Measurements from ENCODE around the gene SETBP1. TPM values are rescaled to one million over a fixed set of nuclear protein-coding genes. Genes with fewer than 3 reads are reported as not detected.

The SETBP1 gene
- total RNA-seq, 1 donor from 2014 or later = 131 TPM

DNA sequence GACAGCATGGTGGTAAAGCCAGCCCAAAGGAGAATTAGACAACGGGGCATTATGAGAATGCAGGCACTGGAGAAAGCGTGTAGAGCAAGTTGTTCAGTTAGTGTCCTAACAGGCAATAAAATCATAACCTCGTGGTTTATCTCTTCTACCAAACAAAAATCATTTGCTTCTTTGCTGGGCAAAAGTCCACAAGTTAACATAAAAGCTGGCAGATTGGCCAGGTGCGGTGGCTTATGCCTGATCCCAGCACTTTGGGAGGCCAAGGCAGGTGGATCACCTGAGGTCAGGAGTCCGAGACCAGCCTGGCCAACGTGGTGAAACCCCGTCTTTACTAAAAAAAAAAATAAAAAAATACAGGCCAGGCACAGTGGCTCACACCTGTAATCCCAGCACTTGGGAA is 364.1 kb downstream of the SETBP1 start:
- H3K36me3 Mint-ChIP-seq (ENCODE audit: low read depth, unreplicated experiment) = peaks cover 35% of the 10 kb centered on the region
- no peak overlapping the region for H3K27ac Mint-ChIP-seq (ENCODE audit: unreplicated experiment)
- TF ChIP-seq, protein P1, sequence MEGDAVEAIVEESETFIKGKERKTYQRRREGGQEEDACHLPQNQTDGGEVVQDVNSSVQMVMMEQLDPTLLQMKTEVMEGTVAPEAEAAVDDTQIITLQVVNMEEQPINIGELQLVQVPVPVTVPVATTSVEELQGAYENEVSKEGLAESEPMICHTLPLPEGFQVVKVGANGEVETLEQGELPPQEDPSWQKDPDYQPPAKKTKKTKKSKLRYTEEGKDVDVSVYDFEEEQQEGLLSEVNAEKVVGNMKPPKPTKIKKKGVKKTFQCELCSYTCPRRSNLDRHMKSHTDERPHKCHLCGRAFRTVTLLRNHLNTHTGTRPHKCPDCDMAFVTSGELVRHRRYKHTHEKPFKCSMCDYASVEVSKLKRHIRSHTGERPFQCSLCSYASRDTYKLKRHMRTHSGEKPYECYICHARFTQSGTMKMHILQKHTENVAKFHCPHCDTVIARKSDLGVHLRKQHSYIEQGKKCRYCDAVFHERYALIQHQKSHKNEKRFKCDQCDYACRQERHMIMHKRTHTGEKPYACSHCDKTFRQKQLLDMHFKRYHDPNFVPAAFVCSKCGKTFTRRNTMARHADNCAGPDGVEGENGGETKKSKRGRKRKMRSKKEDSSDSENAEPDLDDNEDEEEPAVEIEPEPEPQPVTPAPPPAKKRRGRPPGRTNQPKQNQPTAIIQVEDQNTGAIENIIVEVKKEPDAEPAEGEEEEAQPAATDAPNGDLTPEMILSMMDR (IDR thresholded peaks at IDR 0.05; ENCODE audit: unreplicated experiment) = no peak
- DNase-seq (ENCODE audit: low spot score) = no peak
- H3K27me3 Mint-ChIP-seq (ENCODE audit: unreplicated experiment) = peaks cover 8% of the 10 kb centered on the region
- H3K4me3 Mint-ChIP-seq (ENCODE audit: unreplicated experiment) = no peak overlapping the region
- H3K4me1 Mint-ChIP-seq (ENCODE audit: unreplicated experiment) = no peaks in the 10 kb centered on the region
- no peaks in the 10 kb centered on the region for H3K9me3 Mint-ChIP-seq (ENCODE audit: unreplicated experiment)

DNA sequence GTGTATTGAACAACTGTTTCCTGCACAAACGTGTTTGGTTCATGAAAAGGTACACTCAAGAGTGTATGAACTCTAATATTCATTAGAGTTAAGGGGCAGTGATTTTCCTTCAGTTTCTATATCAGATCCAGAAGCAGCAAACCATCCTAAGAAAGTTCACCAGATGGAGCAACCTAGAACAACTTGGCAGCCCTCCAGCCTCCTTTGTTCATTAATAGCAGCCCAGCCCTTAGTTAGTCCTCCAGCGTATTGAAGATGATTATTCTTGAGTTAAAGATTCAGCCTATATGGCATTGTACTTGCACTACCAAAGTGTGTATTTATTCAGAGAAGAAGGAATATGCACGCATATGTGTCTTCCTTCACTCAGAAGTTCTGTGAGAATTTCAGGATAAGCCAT is 365.5 kb downstream of the SETBP1 start:
- TF ChIP-seq, protein P1 (IDR thresholded peaks at IDR 0.05; ENCODE audit: unreplicated experiment) = no peak
- Mint-ChIP-seq H3K9me3 (ENCODE audit: unreplicated experiment) (no peaks in the 10 kb centered on the region), H3K36me3 (ENCODE audit: low read depth, unreplicated experiment) (peaks cover 28% of the 10 kb centered on the region), H3K4me3 (ENCODE audit: unreplicated experiment) (no peak overlapping the region), H3K4me1 (ENCODE audit: unreplicated experiment) (no peaks in the 10 kb centered on the region), H3K27ac (ENCODE audit: unreplicated experiment) (no peak overlapping the region), H3K27me3 (ENCODE audit: unreplicated experiment) (peaks cover 11% of the 10 kb centered on the region)
- no peak for DNase-seq (ENCODE audit: low spot score)

DNA sequence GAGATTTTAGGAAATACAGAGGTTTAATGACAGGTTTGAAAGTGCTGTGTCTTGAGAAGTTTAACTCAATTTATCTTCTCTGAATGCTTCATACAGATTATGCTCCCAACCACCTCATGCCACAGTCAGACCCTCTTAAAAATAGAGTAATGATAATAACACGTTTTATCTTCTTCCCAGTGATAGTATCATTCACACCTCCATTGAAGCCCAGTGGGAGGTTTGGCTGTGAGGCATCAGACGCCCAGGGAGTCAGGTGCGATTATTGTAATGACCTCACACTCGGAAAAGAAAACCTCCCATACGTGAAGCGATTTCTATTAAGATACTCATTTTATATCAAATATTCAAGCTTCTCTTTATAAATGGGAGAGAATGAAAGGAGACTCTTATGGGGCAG is 366.3 kb downstream of the SETBP1 start:
- Mint-ChIP-seq H3K27ac (ENCODE audit: unreplicated experiment) (peak overlapping the region; percentile 13), H3K4me3 (ENCODE audit: unreplicated experiment) (no peak overlapping the region), H3K9me3 (ENCODE audit: unreplicated experiment) (no peaks in the 10 kb centered on the region), H3K27me3 (ENCODE audit: unreplicated experiment) (peaks cover 11% of the 10 kb centered on the region), H3K4me1 (ENCODE audit: unreplicated experiment) (no peaks in the 10 kb centered on the region), H3K36me3 (ENCODE audit: low read depth, unreplicated experiment) (peaks cover 27% of the 10 kb centered on the region)
- TF ChIP-seq, protein P1 (IDR thresholded peaks at IDR 0.05; ENCODE audit: unreplicated experiment) = no peak
- DNase-seq (ENCODE audit: low spot score) = no peak

DNA sequence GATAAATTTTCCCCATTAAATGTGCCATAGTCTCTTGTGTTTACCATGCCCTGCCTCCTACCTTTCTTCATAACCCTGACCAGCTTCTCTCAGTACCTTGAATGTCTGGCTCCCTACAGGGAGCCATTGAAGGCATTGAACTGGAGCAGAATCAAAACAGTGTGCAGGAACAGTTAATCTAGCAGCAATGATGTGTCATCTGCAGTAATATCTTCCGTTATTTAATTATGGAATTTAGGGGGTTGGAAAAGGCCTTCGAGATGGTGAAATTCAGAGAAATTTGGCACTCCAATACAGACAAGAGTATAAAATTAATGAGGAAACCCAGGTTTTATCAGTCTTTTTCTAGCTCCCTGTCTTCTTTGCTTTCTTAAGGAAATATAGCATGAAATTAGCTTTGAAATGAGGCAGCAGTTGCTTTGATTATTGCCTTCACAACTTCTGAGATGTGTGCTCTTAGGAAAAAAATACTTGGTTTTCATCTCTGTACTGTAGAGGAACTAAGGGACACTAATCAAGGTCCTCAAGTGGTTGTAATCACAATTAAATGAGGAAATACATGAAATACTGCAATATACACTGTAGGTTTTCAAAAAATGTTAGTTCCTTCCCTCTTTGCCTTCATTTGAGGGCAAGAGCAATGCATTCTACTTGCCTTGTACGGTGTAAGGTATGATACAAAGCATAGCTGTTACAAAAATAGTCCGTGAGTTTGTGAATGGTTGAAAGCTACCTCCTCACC is 369.1 kb downstream of the SETBP1 start:
- Mint-ChIP-seq H3K4me1 (ENCODE audit: unreplicated experiment) (no peaks in the 10 kb centered on the region), H3K36me3 (ENCODE audit: low read depth, unreplicated experiment) (peaks cover 22% of the 10 kb centered on the region), H3K4me3 (ENCODE audit: unreplicated experiment) (no peak overlapping the region), H3K9me3 (ENCODE audit: unreplicated experiment) (no peaks in the 10 kb centered on the region), H3K27me3 (ENCODE audit: unreplicated experiment) (peaks cover 7% of the 10 kb centered on the region), H3K27ac (ENCODE audit: unreplicated experiment) (no peak overlapping the region)
- DNase-seq (ENCODE audit: low spot score) = no peak
- TF ChIP-seq, protein P1 (IDR thresholded peaks at IDR 0.05; ENCODE audit: unreplicated experiment) = no peak

Data from endothelial cell (in vitro differentiated cells).